ENCODE measurements around the gene SRRT.

SRRT gene

GRCh38 chr7:100880645-100881044 lies 5.7 kb downstream of the SRRT start:
- DNase-seq (ENCODE audit: low spot score), result no peak

- no peak for DNase-seq (ENCODE audit: low spot score)
Observed at GRCh38 chr7:100881136-100881535, 6.2 kb downstream of the SRRT start.

GRCh38 chr7:100882201-100882600 lies 7.3 kb downstream of the SRRT start:
- DNase-seq (ENCODE audit: low spot score), result no peak

GRCh38 chr7:100882785-100883526 lies 8.1 kb downstream of the SRRT start:
- no peak for DNase-seq (ENCODE audit: low spot score)

GRCh38 chr7:100884736-100885439 lies 10.0 kb downstream of the SRRT start:
- DNase-seq (ENCODE audit: low spot score), result no peak

GRCh38 chr7:100885440-100886141 lies 10.7 kb downstream of the SRRT start:
- DNase-seq (ENCODE audit: low spot score), result no peak

GRCh38 chr7:100886142-100886935 lies 11.4 kb downstream of the SRRT start:
- no peak for DNase-seq (ENCODE audit: low spot score)

- no peak for DNase-seq (ENCODE audit: low spot score)
Observed at GRCh38 chr7:100886936-100887515, 12.1 kb downstream of the SRRT start.

GRCh38 chr7:100887516-100888290 lies 12.8 kb downstream of the SRRT start:
- DNase-seq (ENCODE audit: low spot score), result no peak

GRCh38 chr7:100888291-100888987 lies 13.5 kb downstream of the SRRT start:
- DNase-seq (ENCODE audit: low spot score), result no peak

GRCh38 chr7:100888988-100889750 lies 14.3 kb downstream of the SRRT start, which contains the start of gene UFSP1:
UFSP1 (minus strand) TSS chr7:100889715; CDS start chr7:100889271, 444 bp downstream.
- DNase-seq (ENCODE audit: low spot score), result no peak

- peak; percentile 39 for DNase-seq (ENCODE audit: low spot score)
Observed at GRCh38 chr7:100890653-100891567, 16.0 kb downstream of the SRRT start.

- peak; percentile 86 for DNase-seq (ENCODE audit: low spot score)
Observed at GRCh38 chr7:100891568-100892247, 16.8 kb downstream of the SRRT start.

- DNase-seq (ENCODE audit: low spot score), result no peak
Observed at GRCh38 chr7:100892364-100893317, 17.7 kb downstream of the SRRT start.

GRCh38 chr7:100893318-100893895 lies 18.5 kb downstream of the SRRT start:
- no peak for DNase-seq (ENCODE audit: low spot score)
